ENCODE results near the gene SLC2A1.

DNA sequence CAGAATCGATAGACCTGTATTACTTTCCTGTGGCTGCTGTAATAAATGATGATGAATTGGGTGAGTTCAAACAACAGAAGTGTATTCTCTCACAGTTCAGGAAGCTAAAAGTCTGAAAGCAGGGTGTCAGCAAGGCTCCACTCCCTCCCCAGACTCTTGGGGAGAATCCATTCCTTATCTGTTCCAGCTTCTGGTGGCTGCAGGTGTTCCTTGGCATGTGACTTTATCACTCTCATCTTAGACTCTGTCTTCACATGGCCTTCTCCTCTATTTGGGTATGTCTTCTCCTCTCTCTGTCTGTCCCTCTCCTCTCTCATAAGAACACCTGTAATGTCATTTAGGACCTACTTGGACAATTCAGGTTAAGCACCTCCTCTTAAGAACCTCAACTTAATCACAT lies 44.1 kb upstream of the SLC2A1 start:
- TF ChIP-seq, protein P1, sequence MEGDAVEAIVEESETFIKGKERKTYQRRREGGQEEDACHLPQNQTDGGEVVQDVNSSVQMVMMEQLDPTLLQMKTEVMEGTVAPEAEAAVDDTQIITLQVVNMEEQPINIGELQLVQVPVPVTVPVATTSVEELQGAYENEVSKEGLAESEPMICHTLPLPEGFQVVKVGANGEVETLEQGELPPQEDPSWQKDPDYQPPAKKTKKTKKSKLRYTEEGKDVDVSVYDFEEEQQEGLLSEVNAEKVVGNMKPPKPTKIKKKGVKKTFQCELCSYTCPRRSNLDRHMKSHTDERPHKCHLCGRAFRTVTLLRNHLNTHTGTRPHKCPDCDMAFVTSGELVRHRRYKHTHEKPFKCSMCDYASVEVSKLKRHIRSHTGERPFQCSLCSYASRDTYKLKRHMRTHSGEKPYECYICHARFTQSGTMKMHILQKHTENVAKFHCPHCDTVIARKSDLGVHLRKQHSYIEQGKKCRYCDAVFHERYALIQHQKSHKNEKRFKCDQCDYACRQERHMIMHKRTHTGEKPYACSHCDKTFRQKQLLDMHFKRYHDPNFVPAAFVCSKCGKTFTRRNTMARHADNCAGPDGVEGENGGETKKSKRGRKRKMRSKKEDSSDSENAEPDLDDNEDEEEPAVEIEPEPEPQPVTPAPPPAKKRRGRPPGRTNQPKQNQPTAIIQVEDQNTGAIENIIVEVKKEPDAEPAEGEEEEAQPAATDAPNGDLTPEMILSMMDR (IDR thresholded peaks at IDR 0.05), result no peak
- no peak for TF ChIP-seq POLR2A (IDR thresholded peaks at IDR 0.05)
